GM12878 (cell line): Measurements from ENCODE around the gene SFXN5. TPM values are rescaled to one million over a fixed set of nuclear protein-coding genes. Genes with fewer than 3 reads are reported as not detected.

Experiments
- ATAC-seq: fragments of 200-7000 bp; cut with Tn5 transposase; 3 replicates; pipeline ENCODE4 v1.9.1; 2020; ENCODE audit warnings: mild to moderate bottlenecking, moderate library complexity
- BruUV-seq: library from RNA; stranded (reverse); fragments of 400-500 nt; replicated peaks from 2 replicates; lab custom pipeline; 2021; lab: Mats Ljungman, UMichigan
- CTCF ChIA-PET: fragments of 300-600 bp; sonication (Branson Sonifier 250); formaldehyde crosslinking; extraction: SDS; loops from one replicate; lab custom pipeline; 2021; ENCODE audit warnings: inconsistent platforms; lab: Yijun Ruan, JAX
- POLR2A ChIA-PET: fragments of 350-600 bp; formaldehyde crosslinking; extraction: SDS; loops from one replicate; lab custom pipeline; 2021; ENCODE audit warnings: inconsistent platforms; lab: Charles Lee
- RAD21 ChIA-PET: fragments of 300-600 bp; sonication (Branson Sonifier 250); formaldehyde crosslinking; loops from one replicate; lab custom pipeline; 2023; ENCODE audit warnings: antibody characterized with exemption; ENCODE audit not compliant: unreplicated experiment; lab: Charles Lee
- SMC1A ChIA-PET: fragments of 300-600 bp; sonication (Branson Sonifier 250); formaldehyde crosslinking; loops from one replicate; lab custom pipeline; 2023; ENCODE audit not compliant: unreplicated experiment, uncharacterized antibody; lab: Charles Lee
- DNase-seq: peaks from one replicate; pipeline ENCODE4 v3.0.0-alpha.2; 2011; ENCODE audit warnings: low read depth, low spot score
- FAIRE-seq: peaks from 3 replicates; lab custom pipeline; 2011; peaks lifted over from hg19 to GRCh38; lab: Jason Lieb, UNC
- H2AFZ ChIP-seq: 2 replicates; pipeline ENCODE4 v1.6.0; 2011; ENCODE audit warnings: low read depth, low read length, control low read depth; ENCODE audit not compliant: control insufficient read depth
- H3K27ac ChIP-seq: 2 replicates; pipeline ENCODE4 v1.5.1; 2011; ENCODE audit warnings: control low read depth; ENCODE audit not compliant: control insufficient read depth, insufficient read depth
- H3K27me3 ChIP-seq, 2 experiments: replicated peaks in 1 of 2; 2 replicates each; pipeline versions ENCODE4 v1.6.0 to v1.6.1; 2011; ENCODE audit warnings: low read length in 1 of 2; ENCODE audit not compliant: control insufficient read depth in 2 of 2, insufficient read depth in 2 of 2
- H3K36me3 ChIP-seq, 2 experiments: 2 replicates each; pipeline ENCODE4 v1.5.1; 2011; ENCODE audit warnings: low read length in 1 of 2; ENCODE audit not compliant: control insufficient read depth in 2 of 2, insufficient read depth in 2 of 2
- H3K4me1 ChIP-seq: 2 replicates; pipeline ENCODE4 v1.6.1; 2011; ENCODE audit warnings: mild to moderate bottlenecking, low read length, moderate library complexity, mixed read lengths; ENCODE audit not compliant: control insufficient read depth, insufficient read depth
- H3K4me2 ChIP-seq: 2 replicates; pipeline ENCODE4 v1.6.0; 2011; ENCODE audit warnings: control low read depth; ENCODE audit not compliant: control insufficient read depth, insufficient read depth
- H3K4me3 ChIP-seq: fragments of 200-600 bp; sonication (generic); 2 replicates; pipeline ENCODE4 v1.5.1; 2016
- H3K79me2 ChIP-seq: 2 replicates; pipeline ENCODE4 v1.6.0; 2011; ENCODE audit warnings: low read length; ENCODE audit not compliant: control insufficient read depth, insufficient read depth
- H3K9ac ChIP-seq: 2 replicates; pipeline ENCODE4 v1.8.0; 2011; ENCODE audit warnings: low read length, control low read depth, mixed read lengths; ENCODE audit not compliant: control insufficient read depth, insufficient read depth
- H3K9me3 ChIP-seq: replicated peaks from 3 replicates; pipeline ENCODE4 v1.5.1; 2011; ENCODE audit warnings: mild to moderate bottlenecking, low read length; ENCODE audit not compliant: control insufficient read depth, insufficient read depth
- H4K20me1 ChIP-seq: 2 replicates; pipeline ENCODE4 v1.6.0; 2011; ENCODE audit not compliant: control insufficient read depth, insufficient read depth
- GATAD2B ChIP-seq: fragments of 450-650 bp; conservative IDR thresholded peaks from 2 replicates; pipeline ENCODE4 v1.6.1; 2017; ENCODE audit warnings: low read depth, mild to moderate bottlenecking, moderate library complexity
- IKZF1 ChIP-seq: fragments of 450-650 bp; conservative IDR thresholded peaks from 2 replicates; pipeline ENCODE4 v1.6.1; 2017; ENCODE audit warnings: antibody characterized with exemption, mild to moderate bottlenecking
- IRF4 ChIP-seq: IDR thresholded peaks from 2 replicates; pipeline ENCODE4 v1.6.1; 2011; ENCODE audit warnings: low read depth, low read length
- JUNB ChIP-seq: IDR thresholded peaks from 2 replicates; pipeline ENCODE4 v1.6.1; 2016; ENCODE audit warnings: antibody characterized with exemption, mild to moderate bottlenecking
- JUND ChIP-seq: IDR thresholded peaks from 2 replicates; pipeline ENCODE4 v1.6.1; 2012; ENCODE audit warnings: low read depth, mild to moderate bottlenecking, low read length, improper control_type of control experiment, moderate library complexity
- NR2C1 ChIP-seq: fragments of 450-650 bp; IDR thresholded peaks from 2 replicates; pipeline ENCODE4 v1.6.1; 2017; ENCODE audit warnings: antibody characterized with exemption, mild to moderate bottlenecking, moderate library complexity
- RAD21 ChIP-seq: IDR thresholded peaks from 2 replicates; pipeline ENCODE4 v1.6.1; 2011; ENCODE audit warnings: mild to moderate bottlenecking, low read depth, low read length, moderate library complexity; ENCODE audit not compliant: insufficient read depth
- RAD51 ChIP-seq: fragments of 450-650 bp; IDR thresholded peaks from 2 replicates; pipeline ENCODE4 v1.6.1; 2016; ENCODE audit warnings: moderate library complexity, mild to moderate bottlenecking, inconsistent platforms
- SMC3 ChIP-seq: IDR thresholded peaks from 2 replicates; pipeline ENCODE4 v1.6.1; 2011; ENCODE audit warnings: low read length, improper control_type of control experiment, borderline replicate concordance
- ZSCAN29 ChIP-seq: fragments of 450-650 bp; IDR thresholded peaks from 2 replicates; pipeline ENCODE4 v1.6.1; 2017; ENCODE audit warnings: mild to moderate bottlenecking, moderate library complexity
- WGBS: methylation state at CpG from one replicate; pipeline ENCODE4 v1.1.6; 2016; ENCODE audit warnings: low lambda C conversion rate; ENCODE audit not compliant: insufficient replicate concordance, insufficient coverage; ENCODE audit errors: missing lambda C conversion rate; 5-methylcytosine and 5-hydroxymethylcytosine counted together
- in situ Hi-C: fragments of 300-500 bp; cut with MboI; formaldehyde crosslinking; loops from 9 replicates; pipeline ENCODE4 v1.14.3; 2018; ENCODE audit warnings: mixed read lengths
- intact Hi-C: fragments of 100-400 bp; cut with micrococcal nuclease; formaldehyde crosslinking; loops from one replicate; pipeline ENCODE4 v1.14.2; 2022; ENCODE audit not compliant: unreplicated experiment
- polyA plus RNA-seq, 11 experiments: library from polyadenylated mRNA; depleted of rRNA in 4 of 11; unstranded in 6 of 11; stranded (reverse) in 5 of 11; fragments of >200 nt; fragmentation: Nextera tagmentation in 4 of 11; fragmentation: Illumina TruSeq in 1 of 11; extraction: Ambion mirVana in 4 of 11; extraction: Trizol in 1 of 11; gene quantifications; 1 replicate in 1 of 11; 2 replicates in 10 of 11; pipeline versions ENCODE4 v1.2.1 to v1.2.3, GENCODE V29; 2011 to 2016; ENCODE audit warnings: inconsistent platforms in 2 of 11, missing spikeins in 2 of 11, low read depth in 1 of 11
- total RNA-seq, 4 experiments: library from RNA; depleted of rRNA in 3 of 4; stranded (reverse); fragments of >200 nt in 3 of 4; fragmentation: Illumina TruSeq in 1 of 4; extraction: Trizol in 1 of 4; gene quantifications; 2 replicates each; pipeline versions ENCODE4 v1.2.1 to v1.2.3, GENCODE V29; 2013 to 2021
- TF ChIP-seq, protein P1 (sequence below): fragments of 450-650 bp; formaldehyde crosslinking; IDR thresholded peaks from 2 replicates; pipeline ENCODE4 v1.4.0; 2020; ENCODE audit warnings: mild to moderate bottlenecking, moderate library complexity
- TF ChIP-seq, protein P2 (sequence below), 3 experiments: IDR thresholded peaks in 2 of 3; conservative IDR thresholded peaks in 1 of 3; 2 replicates each; pipeline ENCODE4 v1.5.1; 2011; ENCODE audit warnings: low read depth in 3 of 3, low read length in 3 of 3, mild to moderate bottlenecking in 3 of 3, control low read depth in 2 of 3, moderate library complexity in 2 of 3, inconsistent platforms in 1 of 3, mixed read lengths in 1 of 3; ENCODE audit not compliant: control insufficient read depth in 2 of 3, insufficient read depth in 1 of 3; ENCODE audit errors: extremely low read depth in 1 of 3
- TF ChIP-seq, protein P3 (sequence below): IDR thresholded peaks from 2 replicates; pipeline ENCODE4 v1.6.1; 2011; ENCODE audit warnings: low read depth, mild to moderate bottlenecking, low read length, moderate library complexity, borderline replicate concordance; ENCODE audit errors: extremely low read depth
- TF ChIP-seq, protein P4 (sequence below): IDR thresholded peaks from 2 replicates; pipeline ENCODE4 v1.6.1; 2011; ENCODE audit warnings: borderline replicate concordance, low read depth, mild to moderate bottlenecking, moderate library complexity, low read length; ENCODE audit not compliant: insufficient read depth, poor library complexity, severe bottlenecking
- TF ChIP-seq, protein P5 (sequence below): fragments of 450-650 bp; IDR thresholded peaks from 2 replicates; pipeline ENCODE4 v1.6.1; 2014; ENCODE audit warnings: mild to moderate bottlenecking

The SFXN5 gene
- total and polyA plus RNA-seq, 10 of the 15 experiments (the other 5 are each of a cell fraction or from before 2014, with no cell fraction given), result 3.3 to 15.9 (median 11.2) TPM

DNA sequence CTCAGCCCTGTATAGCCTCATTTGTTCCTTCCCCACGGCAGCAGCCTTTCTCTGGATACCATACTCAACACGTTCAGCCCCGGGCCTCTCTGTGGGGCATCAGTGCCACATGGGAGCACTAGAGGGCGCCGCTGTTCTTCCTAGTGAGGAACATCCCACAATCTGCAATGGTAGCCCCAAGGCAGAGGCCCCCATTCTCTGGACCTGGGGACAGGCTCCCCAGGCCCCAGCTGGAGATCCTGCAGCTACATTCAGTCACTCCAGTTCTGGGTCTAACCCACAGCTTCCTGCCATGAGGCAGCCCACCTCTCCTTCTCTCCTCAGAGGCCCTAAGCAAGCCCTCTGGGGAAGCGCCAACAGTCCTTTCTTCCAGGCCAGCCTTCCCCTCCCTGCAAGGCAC, 14.2 kb upstream of the SFXN5 start:
- intact Hi-C loops (loop anchor here (1.0 to 2.0 kb wide), 3 partner anchors 78 to 127 kb away; no protein-coding TSS in a partner anchor), in situ Hi-C loops (loop anchor here (5.0 kb wide), 1 partner anchor 77 kb away; no protein-coding TSS in a partner anchor)
- Histone ChIP-seq H3K4me2 (no peak overlapping the region), H3K9ac (no peak overlapping the region), H3K36me3 (no peaks in the 10 kb centered on the region), H3K4me1 (no peaks in the 10 kb centered on the region), H3K4me3 (no peak overlapping the region), H3K27me3 (no peaks in the 10 kb centered on the region; a peak in 2 of 4 replicates), H3K9me3 (no peaks in the 10 kb centered on the region), H2AFZ (no peak overlapping the region), H3K79me2 (no peaks in the 10 kb centered on the region), H3K27ac (no peak overlapping the region), H4K20me1 (no peaks in the 10 kb centered on the region)
- CTCF ChIA-PET, result interaction anchor here (0.9 to 4.0 kb wide), 12 partner anchors 10 to 192 kb away, joined by 3 to 30 read pairs (median 6); no protein-coding TSS in a partner anchor
- SMC1A ChIA-PET, result interaction anchor here (0.9 to 2.4 kb wide), 4 partner anchors 78 to 127 kb away, joined by 3 to 18 read pairs (median 4); no protein-coding TSS in a partner anchor
- peak; percentile 41 for FAIRE-seq
- no peak for DNase-seq
- WGBS, result 11% methylated on average over 6 of the region's 6 CpGs
- POLR2A ChIA-PET, result interaction anchor here (1.8 kb wide), 1 partner anchor 127 kb away, joined by 4 read pairs; no protein-coding TSS in a partner anchor
- no TSS peak for BruUV-seq
- RAD21 ChIA-PET, result interaction anchor here (3.2 kb wide), 1 partner anchor 91 kb away, joined by 19 read pairs; no protein-coding TSS in a partner anchor
- peak; percentile 98 for ATAC-seq
- TF ChIP-seq, protein P1, sequence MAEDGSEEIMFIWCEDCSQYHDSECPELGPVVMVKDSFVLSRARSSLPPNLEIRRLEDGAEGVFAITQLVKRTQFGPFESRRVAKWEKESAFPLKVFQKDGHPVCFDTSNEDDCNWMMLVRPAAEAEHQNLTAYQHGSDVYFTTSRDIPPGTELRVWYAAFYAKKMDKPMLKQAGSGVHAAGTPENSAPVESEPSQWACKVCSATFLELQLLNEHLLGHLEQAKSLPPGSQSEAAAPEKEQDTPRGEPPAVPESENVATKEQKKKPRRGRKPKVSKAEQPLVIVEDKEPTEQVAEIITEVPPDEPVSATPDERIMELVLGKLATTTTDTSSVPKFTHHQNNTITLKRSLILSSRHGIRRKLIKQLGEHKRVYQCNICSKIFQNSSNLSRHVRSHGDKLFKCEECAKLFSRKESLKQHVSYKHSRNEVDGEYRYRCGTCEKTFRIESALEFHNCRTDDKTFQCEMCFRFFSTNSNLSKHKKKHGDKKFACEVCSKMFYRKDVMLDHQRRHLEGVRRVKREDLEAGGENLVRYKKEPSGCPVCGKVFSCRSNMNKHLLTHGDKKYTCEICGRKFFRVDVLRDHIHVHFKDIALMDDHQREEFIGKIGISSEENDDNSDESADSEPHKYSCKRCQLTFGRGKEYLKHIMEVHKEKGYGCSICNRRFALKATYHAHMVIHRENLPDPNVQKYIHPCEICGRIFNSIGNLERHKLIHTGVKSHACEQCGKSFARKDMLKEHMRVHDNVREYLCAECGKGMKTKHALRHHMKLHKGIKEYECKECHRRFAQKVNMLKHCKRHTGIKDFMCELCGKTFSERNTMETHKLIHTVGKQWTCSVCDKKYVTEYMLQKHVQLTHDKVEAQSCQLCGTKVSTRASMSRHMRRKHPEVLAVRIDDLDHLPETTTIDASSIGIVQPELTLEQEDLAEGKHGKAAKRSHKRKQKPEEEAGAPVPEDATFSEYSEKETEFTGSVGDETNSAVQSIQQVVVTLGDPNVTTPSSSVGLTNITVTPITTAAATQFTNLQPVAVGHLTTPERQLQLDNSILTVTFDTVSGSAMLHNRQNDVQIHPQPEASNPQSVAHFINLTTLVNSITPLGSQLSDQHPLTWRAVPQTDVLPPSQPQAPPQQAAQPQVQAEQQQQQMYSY (CRISPR knock-in tag), result no peak
- TF ChIP-seq SMC3 (peak; percentile 87), IRF4 (peak; percentile 61; the same call in 1 of the 2 replicates), ZSCAN29 (no peak), GATAD2B (no peak), RAD21 (peak; percentile 92), RAD51 (no peak), NR2C1 (no peak), JUND (no peak), JUNB (no peak), IKZF1 (no peak)
- TF ChIP-seq, protein P2, sequence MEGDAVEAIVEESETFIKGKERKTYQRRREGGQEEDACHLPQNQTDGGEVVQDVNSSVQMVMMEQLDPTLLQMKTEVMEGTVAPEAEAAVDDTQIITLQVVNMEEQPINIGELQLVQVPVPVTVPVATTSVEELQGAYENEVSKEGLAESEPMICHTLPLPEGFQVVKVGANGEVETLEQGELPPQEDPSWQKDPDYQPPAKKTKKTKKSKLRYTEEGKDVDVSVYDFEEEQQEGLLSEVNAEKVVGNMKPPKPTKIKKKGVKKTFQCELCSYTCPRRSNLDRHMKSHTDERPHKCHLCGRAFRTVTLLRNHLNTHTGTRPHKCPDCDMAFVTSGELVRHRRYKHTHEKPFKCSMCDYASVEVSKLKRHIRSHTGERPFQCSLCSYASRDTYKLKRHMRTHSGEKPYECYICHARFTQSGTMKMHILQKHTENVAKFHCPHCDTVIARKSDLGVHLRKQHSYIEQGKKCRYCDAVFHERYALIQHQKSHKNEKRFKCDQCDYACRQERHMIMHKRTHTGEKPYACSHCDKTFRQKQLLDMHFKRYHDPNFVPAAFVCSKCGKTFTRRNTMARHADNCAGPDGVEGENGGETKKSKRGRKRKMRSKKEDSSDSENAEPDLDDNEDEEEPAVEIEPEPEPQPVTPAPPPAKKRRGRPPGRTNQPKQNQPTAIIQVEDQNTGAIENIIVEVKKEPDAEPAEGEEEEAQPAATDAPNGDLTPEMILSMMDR (IDR thresholded peaks at IDR 0.05 in 2 of 3, conservative IDR thresholded peaks at IDR 0.05 in 1 of 3; ENCODE audit: control insufficient read depth in 2 of 3, extremely low read depth in 1 of 3, insufficient read depth in 1 of 3, low read depth in 3 of 3, low read length in 3 of 3), result peak; percentile 93 to 95 (median 94)
- TF ChIP-seq, protein P3, sequence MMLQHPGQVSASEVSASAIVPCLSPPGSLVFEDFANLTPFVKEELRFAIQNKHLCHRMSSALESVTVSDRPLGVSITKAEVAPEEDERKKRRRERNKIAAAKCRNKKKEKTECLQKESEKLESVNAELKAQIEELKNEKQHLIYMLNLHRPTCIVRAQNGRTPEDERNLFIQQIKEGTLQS, result no peak
- TF ChIP-seq, protein P4, sequence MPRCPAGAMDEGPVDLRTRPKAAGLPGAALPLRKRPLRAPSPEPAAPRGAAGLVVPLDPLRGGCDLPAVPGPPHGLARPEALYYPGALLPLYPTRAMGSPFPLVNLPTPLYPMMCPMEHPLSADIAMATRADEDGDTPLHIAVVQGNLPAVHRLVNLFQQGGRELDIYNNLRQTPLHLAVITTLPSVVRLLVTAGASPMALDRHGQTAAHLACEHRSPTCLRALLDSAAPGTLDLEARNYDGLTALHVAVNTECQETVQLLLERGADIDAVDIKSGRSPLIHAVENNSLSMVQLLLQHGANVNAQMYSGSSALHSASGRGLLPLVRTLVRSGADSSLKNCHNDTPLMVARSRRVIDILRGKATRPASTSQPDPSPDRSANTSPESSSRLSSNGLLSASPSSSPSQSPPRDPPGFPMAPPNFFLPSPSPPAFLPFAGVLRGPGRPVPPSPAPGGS, result no peak
- TF ChIP-seq, protein P5, sequence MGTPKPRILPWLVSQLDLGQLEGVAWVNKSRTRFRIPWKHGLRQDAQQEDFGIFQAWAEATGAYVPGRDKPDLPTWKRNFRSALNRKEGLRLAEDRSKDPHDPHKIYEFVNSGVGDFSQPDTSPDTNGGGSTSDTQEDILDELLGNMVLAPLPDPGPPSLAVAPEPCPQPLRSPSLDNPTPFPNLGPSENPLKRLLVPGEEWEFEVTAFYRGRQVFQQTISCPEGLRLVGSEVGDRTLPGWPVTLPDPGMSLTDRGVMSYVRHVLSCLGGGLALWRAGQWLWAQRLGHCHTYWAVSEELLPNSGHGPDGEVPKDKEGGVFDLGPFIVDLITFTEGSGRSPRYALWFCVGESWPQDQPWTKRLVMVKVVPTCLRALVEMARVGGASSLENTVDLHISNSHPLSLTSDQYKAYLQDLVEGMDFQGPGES, result no peak
